AG04449 (cell line): ENCODE data around the gene PDCD2L.
"Not testable (repeated sequence)": the region's sequence is repeated elsewhere in the genome, so short reads cannot be mapped to it uniquely, and the experiment has no call there.

Source experiments
- CTCF ChIA-PET: fragments of 350-600 bp; formaldehyde crosslinking; extraction: SDS; loops from one replicate; lab custom pipeline; 2021; ENCODE audit warnings: antibody characterized with exemption; lab: Yijun Ruan, JAX
- POLR2A ChIA-PET: fragments of 400-600, 350-600 bp; formaldehyde crosslinking; extraction: SDS; loops from one replicate; lab custom pipeline; 2020; ENCODE audit warnings: antibody characterized with exemption, inconsistent platforms; lab: Yijun Ruan, JAX
- DNase-seq: peaks from one replicate; pipeline ENCODE4 v3.0.0-alpha.2; 2010; ENCODE audit warnings: low read depth, low spot score
- H3K4me3 ChIP-seq: 2 replicates; pipeline ENCODE4 v1.5.1; 2011; ENCODE audit warnings: low read depth, mild to moderate bottlenecking, control low read depth, low read length
- TF ChIP-seq, protein P1 (sequence below): IDR thresholded peaks from one replicate; pipeline ENCODE4 v1.5.1; 2011; ENCODE audit warnings: mild to moderate bottlenecking, moderate library complexity, low read length, control low read depth, inconsistent platforms; ENCODE audit not compliant: insufficient read depth; ENCODE audit errors: missing control alignments

PDCD2L gene

GRCh38 chr19:34436716-34437115 lies 32.5 kb downstream of the PDCD2L start:
- no peak overlapping the region for H3K4me3 ChIP-seq
- ChIA-PET POLR2A (no interaction called here), CTCF (interaction anchor here (1.1 to 1.5 kb wide), 2 partner anchors 10 to 35 kb away, joined by 3 to 4 read pairs; no protein-coding TSS in a partner anchor)
- no peak for DNase-seq
- TF ChIP-seq, protein P1, sequence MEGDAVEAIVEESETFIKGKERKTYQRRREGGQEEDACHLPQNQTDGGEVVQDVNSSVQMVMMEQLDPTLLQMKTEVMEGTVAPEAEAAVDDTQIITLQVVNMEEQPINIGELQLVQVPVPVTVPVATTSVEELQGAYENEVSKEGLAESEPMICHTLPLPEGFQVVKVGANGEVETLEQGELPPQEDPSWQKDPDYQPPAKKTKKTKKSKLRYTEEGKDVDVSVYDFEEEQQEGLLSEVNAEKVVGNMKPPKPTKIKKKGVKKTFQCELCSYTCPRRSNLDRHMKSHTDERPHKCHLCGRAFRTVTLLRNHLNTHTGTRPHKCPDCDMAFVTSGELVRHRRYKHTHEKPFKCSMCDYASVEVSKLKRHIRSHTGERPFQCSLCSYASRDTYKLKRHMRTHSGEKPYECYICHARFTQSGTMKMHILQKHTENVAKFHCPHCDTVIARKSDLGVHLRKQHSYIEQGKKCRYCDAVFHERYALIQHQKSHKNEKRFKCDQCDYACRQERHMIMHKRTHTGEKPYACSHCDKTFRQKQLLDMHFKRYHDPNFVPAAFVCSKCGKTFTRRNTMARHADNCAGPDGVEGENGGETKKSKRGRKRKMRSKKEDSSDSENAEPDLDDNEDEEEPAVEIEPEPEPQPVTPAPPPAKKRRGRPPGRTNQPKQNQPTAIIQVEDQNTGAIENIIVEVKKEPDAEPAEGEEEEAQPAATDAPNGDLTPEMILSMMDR = no peak

DNA sequence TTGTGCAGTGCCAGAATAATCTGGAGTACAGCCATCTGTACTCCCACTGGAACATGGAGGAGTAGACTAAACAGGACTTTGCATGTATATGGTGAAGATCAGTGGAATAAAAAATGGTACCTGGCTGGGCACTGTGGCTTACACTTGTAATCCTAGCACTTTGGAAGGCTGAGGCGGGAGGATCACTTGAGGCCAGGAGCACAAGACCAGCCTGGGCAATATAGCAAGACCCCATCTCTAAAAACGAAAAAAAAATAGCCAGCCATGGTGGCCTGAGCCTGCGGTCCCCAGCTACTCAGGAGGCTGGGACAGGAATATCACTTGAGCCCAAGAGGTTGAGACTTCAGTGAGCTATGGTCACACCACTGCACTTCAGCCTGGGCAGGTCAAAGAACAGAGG lies 44.0 kb downstream of the PDCD2L start:
- TF ChIP-seq, protein P1 = no peak
- no peak for DNase-seq
- CTCF ChIA-PET = no interaction called here
- POLR2A ChIA-PET = interaction anchor here (0.6 kb wide), 1 partner anchor 30 kb away, joined by 3 read pairs; no protein-coding TSS in a partner anchor
- no peak overlapping the region for H3K4me3 ChIP-seq

DNA sequence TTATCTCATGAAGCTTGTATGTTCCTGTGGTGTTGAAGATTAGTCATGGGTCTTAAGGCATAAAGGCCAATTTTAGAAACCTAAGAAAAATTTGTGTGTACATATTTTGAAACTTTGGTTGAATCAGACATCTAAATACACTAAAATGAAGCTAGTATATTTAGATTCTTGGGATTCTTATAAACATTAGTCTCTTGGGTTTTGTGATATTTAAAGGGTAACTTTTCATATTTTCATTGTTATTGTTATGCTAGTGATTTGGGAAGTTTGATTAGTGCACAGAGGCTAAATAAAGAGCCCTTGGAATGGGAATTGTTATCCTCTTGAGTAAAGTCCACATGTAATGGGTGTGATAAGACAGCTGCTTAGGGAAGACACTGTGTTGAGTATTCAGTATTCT lies 48.5 kb downstream of the PDCD2L start:
- TF ChIP-seq, protein P1 = no peak
- POLR2A ChIA-PET = interaction anchor here (0.5 kb wide), 1 partner anchor 9 kb away, joined by 3 read pairs; no protein-coding TSS in a partner anchor
- CTCF ChIA-PET = interaction anchor here (0.9 to 1.2 kb wide), 2 partner anchors 8 to 48 kb away, joined by 3 read pairs; no protein-coding TSS in a partner anchor
- peak; percentile 31 for DNase-seq
- no peak overlapping the region for H3K4me3 ChIP-seq

GRCh38 chr19:34454091-34454490 lies 49.9 kb downstream of the PDCD2L start:
- H3K4me3 ChIP-seq = no peak overlapping the region
- POLR2A ChIA-PET = no interaction called here
- no peak for DNase-seq
- CTCF ChIA-PET = no interaction called here
- TF ChIP-seq, protein P1 = no peak

DNA sequence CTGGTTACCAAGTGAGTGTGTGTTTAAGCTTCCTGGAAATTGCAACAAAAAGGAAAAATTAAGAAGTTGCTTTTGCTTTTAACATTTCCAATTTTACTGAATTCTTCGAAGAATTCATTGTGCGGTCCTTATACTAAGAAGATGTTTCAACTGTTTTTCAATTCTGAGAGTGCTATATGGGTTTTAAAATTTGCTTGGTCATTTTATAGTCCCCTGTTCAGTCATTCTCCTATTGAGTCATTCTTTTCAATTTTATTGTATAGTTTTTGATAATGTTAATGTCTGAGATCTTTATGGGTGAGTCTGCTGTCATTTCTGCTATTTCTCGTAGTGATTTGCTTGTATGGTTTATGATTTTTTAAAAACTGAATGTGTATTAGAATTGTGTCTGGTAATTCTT lies 50.5 kb downstream of the PDCD2L start:
- DNase-seq = no peak
- POLR2A ChIA-PET = no interaction called here
- no peak overlapping the region for H3K4me3 ChIP-seq
- CTCF ChIA-PET = no interaction called here
- TF ChIP-seq, protein P1 = no peak

DNA sequence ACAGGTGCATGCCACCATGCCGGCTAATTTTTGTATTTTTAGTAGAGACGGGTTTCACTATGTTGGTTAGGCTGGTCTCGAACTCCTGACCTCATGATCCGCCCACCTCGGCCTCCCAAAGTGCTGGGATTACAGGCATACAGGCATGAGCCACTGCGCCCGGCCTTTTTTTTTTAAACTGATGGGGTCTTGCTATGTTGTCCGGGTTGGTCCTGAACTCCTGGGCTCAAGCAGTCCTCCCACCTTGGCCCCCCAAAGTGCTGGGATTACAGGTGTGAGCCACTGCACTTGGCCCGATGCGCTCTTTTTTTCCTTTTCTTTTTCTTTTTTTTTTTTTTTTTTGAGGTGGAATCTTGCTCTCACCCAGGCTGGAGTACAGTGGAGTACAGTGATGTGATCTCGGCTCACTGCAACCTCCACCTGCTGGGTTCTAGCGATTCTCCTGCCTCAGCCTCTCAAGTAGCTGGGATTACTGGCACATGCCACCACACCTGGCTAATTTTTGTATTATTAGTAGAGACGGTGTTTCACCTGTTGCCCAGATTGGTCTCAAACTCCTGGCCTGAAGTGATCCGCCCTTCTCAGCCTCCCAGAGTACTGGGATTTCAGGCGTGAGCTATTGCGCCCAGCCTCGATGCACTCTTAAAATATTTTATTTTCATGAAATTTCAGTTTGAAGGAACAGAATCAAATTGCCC lies 51.7 kb downstream of the PDCD2L start:
- H3K4me3 ChIP-seq, POLR2A ChIA-PET, DNase-seq: not testable (repeated sequence)
- CTCF ChIA-PET = interaction anchor here (1.5 kb wide), 1 partner anchor 25 kb away, joined by 3 read pairs; no protein-coding TSS in a partner anchor
